COLO829 (cell line): ENCODE results near the gene ALMS1.
"Not testable (repeated sequence)": the region's sequence is repeated elsewhere in the genome, so short reads cannot be mapped to it uniquely, and the experiment has no call there.

ENCODE experiments used
- DNase-seq: peaks from one replicate; pipeline ENCODE4 v3.0.0; 2012; ENCODE audit warnings: low spot score

The ALMS1 gene

GRCh38 chr2:73516033-73516432 is 130.4 kb downstream of the ALMS1 start:
- no peak for DNase-seq

- no peak for DNase-seq
These were observed 143.1 kb downstream of the ALMS1 start for GRCh38 chr2:73528688-73529087.

GRCh38 chr2:73530773-73531172 is 145.1 kb downstream of the ALMS1 start:
- not testable (repeated sequence) for DNase-seq

- DNase-seq, result no peak
These were observed 146.7 kb downstream of the ALMS1 start for GRCh38 chr2:73532381-73532780.

- no peak for DNase-seq
These were observed 150.7 kb downstream of the ALMS1 start for GRCh38 chr2:73536133-73536840.

- DNase-seq, result not testable (repeated sequence)
These were observed 175.2 kb downstream of the ALMS1 start for GRCh38 chr2:73560875-73561274.

GRCh38 chr2:73561422-73561821 is 175.8 kb downstream of the ALMS1 start:
- DNase-seq, result no peak

- no peak for DNase-seq
These were observed 179.3 kb downstream of the ALMS1 start for GRCh38 chr2:73564986-73565385.

- DNase-seq, result no peak
These were observed 180.7 kb downstream of the ALMS1 start for GRCh38 chr2:73566288-73566878.

- DNase-seq, result no peak
These were observed 189.6 kb downstream of the ALMS1 start for GRCh38 chr2:73575261-73575660.

GRCh38 chr2:73582364-73582763 is 196.7 kb downstream of the ALMS1 start:
- DNase-seq, result no peak

GRCh38 chr2:73588177-73588576 is 202.5 kb downstream of the ALMS1 start:
- DNase-seq, result peak; percentile 10

GRCh38 chr2:73593680-73594079 is 208.0 kb downstream of the ALMS1 start:
- DNase-seq, result peak; percentile 52

GRCh38 chr2:73594251-73594650 is 208.6 kb downstream of the ALMS1 start:
- DNase-seq, result no peak

- no peak for DNase-seq
These were observed 216.1 kb downstream of the ALMS1 start for GRCh38 chr2:73601780-73602179.

- DNase-seq, result not testable (repeated sequence)
These were observed 217.5 kb downstream of the ALMS1 start for GRCh38 chr2:73603099-73603588.

- not testable (repeated sequence) for DNase-seq
These were observed 219.0 kb downstream of the ALMS1 start for GRCh38 chr2:73604589-73604988.

- peak; percentile 10 for DNase-seq
These were observed 224.5 kb downstream of the ALMS1 start for GRCh38 chr2:73610111-73610510.

- DNase-seq, result no peak
These were observed 225.6 kb downstream of the ALMS1 start for GRCh38 chr2:73611193-73611592.

GRCh38 chr2:73611867-73612266 is 226.2 kb downstream of the ALMS1 start:
- DNase-seq, result no peak

- DNase-seq, result no peak
These were observed 228.5 kb downstream of the ALMS1 start for GRCh38 chr2:73614105-73614504.

- DNase-seq, result no peak
These were observed 229.4 kb downstream of the ALMS1 start for GRCh38 chr2:73614997-73615396.

GRCh38 chr2:73619925-73620324 is 234.3 kb downstream of the ALMS1 start:
- not testable (repeated sequence) for DNase-seq

GRCh38 chr2:73624036-73624435 is 238.4 kb downstream of the ALMS1 start:
- not testable (repeated sequence) for DNase-seq
